Mesenchymal stem cell (in vitro differentiated cells and primary cell): ENCODE results near the gene RNF43.

Source experiments
- DNase-seq: peaks from one replicate; pipeline ENCODE4 v3.0.0-alpha.2; 2013
- H2AFZ ChIP-seq: one replicate; pipeline ENCODE4 v1.6.1; 2013; ENCODE audit warnings: low read depth, mild to moderate bottlenecking, control low read depth, inconsistent platforms, low read length, moderate library complexity
- H2AK5ac ChIP-seq: 2 replicates; pipeline ENCODE4 v1.6.1; 2013; ENCODE audit warnings: low read length, moderate library complexity, mild to moderate bottlenecking, inconsistent platforms; ENCODE audit not compliant: severe bottlenecking
- H2BK120ac ChIP-seq: one replicate; pipeline ENCODE4 v1.6.1; 2013; ENCODE audit warnings: low read depth, mild to moderate bottlenecking, inconsistent platforms, low read length, moderate library complexity
- H2BK12ac ChIP-seq, 2 experiments: one replicate each; pipeline ENCODE4 v1.6.1; 2013; ENCODE audit warnings: inconsistent platforms in 2 of 2, low read length in 2 of 2, mild to moderate bottlenecking in 2 of 2, moderate library complexity in 2 of 2, control low read depth in 1 of 2
- H2BK15ac ChIP-seq: one replicate; pipeline ENCODE4 v1.6.1; 2013; ENCODE audit warnings: mild to moderate bottlenecking, low read depth, inconsistent platforms; ENCODE audit not compliant: poor library complexity, severe bottlenecking
- H2BK5ac ChIP-seq: 2 replicates; pipeline ENCODE4 v1.6.1; 2013; ENCODE audit warnings: low read depth, mild to moderate bottlenecking, low read length, control low read depth, inconsistent platforms; ENCODE audit not compliant: poor library complexity, severe bottlenecking
- H3K14ac ChIP-seq, 2 experiments: one replicate each; pipeline ENCODE4 v1.6.1; 2013; ENCODE audit warnings: inconsistent platforms in 2 of 2, low read length in 2 of 2, control low read depth in 1 of 2, mild to moderate bottlenecking in 1 of 2, moderate library complexity in 1 of 2
- H3K18ac ChIP-seq, 2 experiments: one replicate each; pipeline ENCODE4 v1.6.1; 2013; ENCODE audit warnings: inconsistent platforms in 2 of 2, low read length in 2 of 2, control low read depth in 1 of 2, low read depth in 1 of 2, mild to moderate bottlenecking in 1 of 2
- H3K23ac ChIP-seq, 2 experiments: one replicate each; pipeline ENCODE4 v1.6.1; 2013; ENCODE audit warnings: inconsistent platforms in 2 of 2, low read length in 2 of 2, mild to moderate bottlenecking in 2 of 2, moderate library complexity in 2 of 2, control low read depth in 1 of 2
- H3K27ac ChIP-seq: 2 replicates; pipeline ENCODE4 v1.5.1; 2013; ENCODE audit warnings: mild to moderate bottlenecking, moderate library complexity, low read length, control low read depth, inconsistent platforms; ENCODE audit not compliant: poor library complexity, severe bottlenecking
- H3K27me3 ChIP-seq, 2 experiments: 2 replicates each; pipeline versions ENCODE4 v1.6.1 to v1.7.0; 2013; ENCODE audit warnings: low read length in 2 of 2, mild to moderate bottlenecking in 2 of 2, moderate library complexity in 2 of 2, control low read depth in 1 of 2, inconsistent platforms in 1 of 2; ENCODE audit not compliant: control insufficient read depth in 1 of 2, insufficient read depth in 1 of 2
- H3K36me3 ChIP-seq, 2 experiments: 2 replicates each; pipeline versions ENCODE4 v1.6.1 to v1.7.0; 2013; ENCODE audit warnings: low read length in 2 of 2, control low read depth in 1 of 2, inconsistent platforms in 1 of 2, low read depth in 1 of 2, mild to moderate bottlenecking in 1 of 2; ENCODE audit not compliant: insufficient read depth in 2 of 2, control insufficient read depth in 1 of 2
- H3K4ac ChIP-seq, 2 experiments: one replicate each; pipeline ENCODE4 v1.6.1; 2013; ENCODE audit warnings: inconsistent platforms in 2 of 2, low read length in 2 of 2, mild to moderate bottlenecking in 2 of 2, moderate library complexity in 2 of 2, control low read depth in 1 of 2, low read depth in 1 of 2
- H3K4me1 ChIP-seq: 2 replicates; pipeline ENCODE4 v1.6.1; 2013; ENCODE audit warnings: low read depth, low read length, control low read depth; ENCODE audit not compliant: control insufficient read depth, insufficient read depth
- H3K4me2 ChIP-seq: 2 replicates; pipeline ENCODE4 v1.6.1; 2013; ENCODE audit warnings: low read length, mild to moderate bottlenecking, inconsistent platforms; ENCODE audit not compliant: poor library complexity, severe bottlenecking
- H3K4me3 ChIP-seq, 2 experiments: 2 replicates each; pipeline versions ENCODE4 v1.5.1 to v1.7.0; 2013; ENCODE audit warnings: low read length in 2 of 2, mild to moderate bottlenecking in 2 of 2, control low read depth in 1 of 2, low read depth in 1 of 2; ENCODE audit not compliant: insufficient read depth in 1 of 2
- H3K79me1 ChIP-seq: replicated peaks from 2 replicates; pipeline ENCODE4 v1.6.1; 2013; ENCODE audit warnings: mild to moderate bottlenecking, control low read depth, low read length, inconsistent platforms; ENCODE audit not compliant: poor library complexity, severe bottlenecking
- H3K9ac ChIP-seq: 2 replicates; pipeline ENCODE4 v1.7.0; 2013; ENCODE audit warnings: mild to moderate bottlenecking, low read length, moderate library complexity
- H3K9me3 ChIP-seq: 2 replicates; pipeline ENCODE4 v1.7.0; 2013; ENCODE audit warnings: mild to moderate bottlenecking, low read length; ENCODE audit not compliant: control insufficient read depth
- H4K8ac ChIP-seq: one replicate; pipeline ENCODE4 v1.6.1; 2013; ENCODE audit warnings: inconsistent platforms, mild to moderate bottlenecking, low read length, moderate library complexity
- H4K91ac ChIP-seq: one replicate; pipeline ENCODE4 v1.6.1; 2013; ENCODE audit warnings: mild to moderate bottlenecking, low read length, inconsistent platforms
- WGBS: methylation state at CpG from one replicate; pipeline ENCODE4 v1.1.7; 2013; ENCODE audit warnings: mixed read lengths; 5-methylcytosine and 5-hydroxymethylcytosine counted together

RNF43 gene

DNA sequence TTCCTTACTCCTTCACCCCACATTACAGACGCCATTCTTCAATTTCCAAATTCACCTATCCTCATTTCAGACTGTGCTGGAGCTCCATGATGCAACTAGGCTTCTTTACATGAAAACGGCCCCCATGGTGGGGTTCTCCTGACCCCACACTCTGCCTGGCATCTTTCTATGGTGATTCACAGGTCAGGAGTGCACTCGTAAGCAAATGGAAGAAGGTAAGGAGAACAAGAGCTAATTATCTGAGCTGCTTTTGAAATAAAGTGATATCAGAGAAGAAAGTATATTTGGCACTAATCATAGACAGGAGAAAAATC lies 37.9 kb downstream of the RNF43 start:
- Histone ChIP-seq H2BK120ac (no peak overlapping the region), H3K27me3 (peaks cover 11 to 17% of the 10 kb centered on the region in 2 experiments), H3K9ac (no peak overlapping the region), H3K4ac (no peak overlapping the region), H2BK15ac (no peak overlapping the region), H3K23ac (no peak overlapping the region), H2AFZ (no peak overlapping the region), H3K27ac (no peak overlapping the region), H2BK5ac (no peak overlapping the region), H4K8ac (no peak overlapping the region), H3K36me3 (no peaks in the 10 kb centered on the region), H3K14ac (no peak overlapping the region), H3K4me2 (no peak overlapping the region), H3K18ac (no peak overlapping the region), H3K4me1 (peaks cover 7% of the 10 kb centered on the region), H3K4me3 (no peak overlapping the region), H4K91ac (no peak overlapping the region), H3K9me3 (no peaks in the 10 kb centered on the region), H2AK5ac (no peak overlapping the region), H3K79me1 (no peaks in the 10 kb centered on the region), H2BK12ac (no peak overlapping the region)
- 37% methylated on average over 2 of the region's 3 CpGs for WGBS
- no peak for DNase-seq

DNA sequence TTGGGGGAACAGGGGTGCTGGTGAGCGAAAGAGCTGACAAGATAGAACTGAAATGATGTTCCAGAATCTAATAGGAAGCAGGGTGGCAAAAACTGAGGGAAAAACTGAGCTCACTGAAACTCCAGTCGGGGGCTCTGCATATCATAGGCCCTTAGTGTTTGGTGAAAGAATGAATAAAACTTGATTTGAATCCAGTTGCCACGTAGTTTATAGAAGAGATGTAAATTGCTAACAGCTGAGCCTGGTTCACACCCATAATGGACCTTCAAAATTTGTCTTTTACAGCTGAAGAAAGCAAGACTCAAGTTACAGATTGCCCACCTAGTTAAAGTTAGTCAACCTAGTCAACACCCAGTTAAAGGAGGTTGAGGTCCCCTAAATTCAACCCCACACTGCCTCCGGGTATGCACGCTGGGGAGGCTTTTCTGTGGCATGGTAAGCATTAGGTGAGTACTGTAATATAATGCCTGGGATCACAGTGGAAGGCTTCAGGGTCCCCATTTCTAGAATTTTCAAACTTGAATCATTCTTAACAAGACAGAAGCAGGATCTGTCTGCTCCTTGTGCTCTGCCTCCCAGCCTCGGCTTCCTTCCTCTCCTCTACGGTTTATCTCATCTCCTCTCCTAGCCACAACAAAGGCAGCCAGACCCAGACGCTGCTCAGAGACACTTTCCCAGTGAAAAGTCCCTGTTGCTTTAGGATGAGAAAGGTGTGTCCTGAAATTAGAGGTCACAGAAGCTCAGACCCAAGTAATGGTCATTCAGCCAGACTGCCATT lies 38.4 kb downstream of the RNF43 start:
- Histone ChIP-seq H3K36me3 (no peaks in the 10 kb centered on the region), H3K14ac (no peak overlapping the region), H3K4ac (no peak overlapping the region), H3K27me3 (peaks cover 11 to 12% of the 10 kb centered on the region in 2 experiments), H3K27ac (no peak overlapping the region), H4K91ac (no peak overlapping the region), H3K4me3 (no peak overlapping the region), H3K9ac (no peak overlapping the region), H2BK120ac (no peak overlapping the region), H3K9me3 (no peaks in the 10 kb centered on the region), H4K8ac (no peak overlapping the region), H2BK5ac (no peak overlapping the region), H2BK15ac (no peak overlapping the region), H3K18ac (no peak overlapping the region), H2AFZ (no peak overlapping the region), H3K4me2 (no peak overlapping the region), H2BK12ac (no peak overlapping the region), H3K23ac (no peak overlapping the region), H3K79me1 (no peaks in the 10 kb centered on the region), H3K4me1 (peaks cover 7% of the 10 kb centered on the region), H2AK5ac (no peak overlapping the region)
- DNase-seq, result no peak
- WGBS, result 38% methylated on average over 6 of the region's 8 CpGs

- no peak overlapping the region for H3K4me2 ChIP-seq
- H2AK5ac ChIP-seq, result no peak overlapping the region
- no peak overlapping the region for H2AFZ ChIP-seq
- no peak overlapping the region for H3K27ac ChIP-seq
- no peak overlapping the region for H3K23ac ChIP-seq
- 79% methylated on average over 5 of the region's 5 CpGs for WGBS
- H2BK120ac ChIP-seq, result no peak overlapping the region
- H4K8ac ChIP-seq, result no peak overlapping the region
- no peak for DNase-seq
- no peak overlapping the region for H3K14ac ChIP-seq
- H3K27me3 ChIP-seq, result peaks cover 11 to 16% of the 10 kb centered on the region in 2 experiments
- peaks cover 6% of the 10 kb centered on the region for H3K4me1 ChIP-seq
- no peaks in the 10 kb centered on the region for H3K9me3 ChIP-seq
- no peak overlapping the region for H4K91ac ChIP-seq
- H3K9ac ChIP-seq, result no peak overlapping the region
- H2BK15ac ChIP-seq, result no peak overlapping the region
- H3K79me1 ChIP-seq, result no peaks in the 10 kb centered on the region
- H3K4me3 ChIP-seq, result no peak overlapping the region
- H3K4ac ChIP-seq, result no peak overlapping the region
- H2BK12ac ChIP-seq, result no peak overlapping the region
- H3K18ac ChIP-seq, result no peak overlapping the region
- H2BK5ac ChIP-seq, result no peak overlapping the region
- no peaks in the 10 kb centered on the region for H3K36me3 ChIP-seq
These were observed 39.7 kb downstream of the RNF43 start for GRCh38 chr17:58377661-58378060.

DNA sequence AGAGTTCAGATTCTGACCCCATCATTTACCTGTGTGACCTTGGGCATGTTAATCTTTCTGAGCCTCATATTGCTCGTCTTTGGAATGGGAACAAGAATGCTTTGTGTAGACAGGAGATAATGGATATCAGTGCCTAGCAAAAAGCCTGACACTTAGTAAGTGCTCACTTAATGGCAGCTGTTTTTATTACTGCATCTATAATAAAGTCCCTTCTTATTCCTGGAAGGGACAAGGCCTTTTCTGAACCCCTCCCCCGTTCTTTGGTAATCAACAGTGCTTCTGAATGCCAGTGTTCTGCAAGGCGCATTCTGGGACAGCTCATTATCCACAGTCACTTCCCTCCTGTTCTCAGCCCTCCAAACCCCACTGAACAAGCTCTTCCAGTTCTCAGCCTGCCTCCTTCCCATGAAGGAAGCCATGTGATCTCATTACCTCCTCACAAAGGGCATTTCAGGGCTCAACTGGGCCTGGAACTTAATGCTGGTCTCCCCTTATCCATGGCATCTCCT lies 40.2 kb downstream of the RNF43 start:
- no peak overlapping the region for H2AFZ ChIP-seq
- no peak overlapping the region for H3K4ac ChIP-seq
- no peak overlapping the region for H3K14ac ChIP-seq
- no peak overlapping the region for H3K18ac ChIP-seq
- no peak overlapping the region for H2AK5ac ChIP-seq
- H3K36me3 ChIP-seq, result no peaks in the 10 kb centered on the region
- no peaks in the 10 kb centered on the region for H3K9me3 ChIP-seq
- H2BK5ac ChIP-seq, result no peak overlapping the region
- no peak overlapping the region for H3K4me2 ChIP-seq
- H3K4me3 ChIP-seq, result no peak overlapping the region
- no peak for DNase-seq
- H2BK15ac ChIP-seq, result no peak overlapping the region
- WGBS, result 78% methylated on average over 3 of the region's 3 CpGs
- H4K91ac ChIP-seq, result no peak overlapping the region
- no peak overlapping the region for H2BK120ac ChIP-seq
- H3K27ac ChIP-seq, result no peak overlapping the region
- no peaks in the 10 kb centered on the region for H3K79me1 ChIP-seq
- H2BK12ac ChIP-seq, result no peak overlapping the region
- no peak overlapping the region for H4K8ac ChIP-seq
- no peak overlapping the region for H3K9ac ChIP-seq
- H3K27me3 ChIP-seq, result peaks cover 8 to 16% of the 10 kb centered on the region in 2 experiments
- H3K23ac ChIP-seq, result no peak overlapping the region
- peaks cover 5% of the 10 kb centered on the region for H3K4me1 ChIP-seq
